Liver (tissue), 9 donors: ENCODE data around the gene FZD4. TPM values are rescaled to one million over a fixed set of nuclear protein-coding genes. Genes with fewer than 3 reads are reported as not detected.

Source experiments
- DNase-seq: peaks from one replicate; pipeline ENCODE4 v3.0.0-alpha.2; 2017; ENCODE audit warnings: low spot score
- H3K27ac ChIP-seq, 2 donors: one replicate each; pipeline ENCODE4 v1.7.0; 2013; ENCODE audit warnings: inconsistent platforms in 2 of 2, low read length in 2 of 2, control low read depth in 1 of 2, low read depth in 1 of 2, mild to moderate bottlenecking in 1 of 2
- H3K27me3 ChIP-seq, 4 donors: one replicate each; pipeline versions ENCODE4 v1.6.1 to v1.7.0; 2013; ENCODE audit warnings: low read length in 3 of 4, inconsistent platforms in 1 of 4, mild to moderate bottlenecking in 1 of 4, moderate library complexity in 1 of 4; ENCODE audit not compliant: control insufficient read depth in 4 of 4, insufficient read depth in 4 of 4
- H3K36me3 ChIP-seq, 4 donors: one replicate each; pipeline versions ENCODE4 v1.6.1 to v1.7.0; 2013; ENCODE audit warnings: low read length in 3 of 4, mild to moderate bottlenecking in 3 of 4, low read depth in 1 of 4, moderate library complexity in 1 of 4; ENCODE audit not compliant: control insufficient read depth in 4 of 4, insufficient read depth in 3 of 4
- H3K4me1 ChIP-seq, 4 donors: one replicate each; pipeline versions ENCODE4 v1.6.1 to v1.7.0; 2013; ENCODE audit warnings: low read length in 3 of 4, mild to moderate bottlenecking in 3 of 4, moderate library complexity in 1 of 4; ENCODE audit not compliant: control insufficient read depth in 4 of 4, insufficient read depth in 4 of 4
- H3K4me3 ChIP-seq, 3 donors: one replicate each; pipeline versions ENCODE4 v1.6.1 to v1.7.0; 2013; ENCODE audit warnings: low read length in 3 of 3, control low read depth in 1 of 3, low read depth in 1 of 3, mild to moderate bottlenecking in 1 of 3
- H3K9ac ChIP-seq, 2 donors: one replicate each; pipeline ENCODE4 v1.7.0; 2013; ENCODE audit warnings: low read length in 2 of 2, mild to moderate bottlenecking in 2 of 2, moderate library complexity in 2 of 2, control low read depth in 1 of 2, low read depth in 1 of 2
- H3K9me3 ChIP-seq, 4 donors: one replicate each; pipeline versions ENCODE4 v1.6.1 to v1.7.0; 2013; ENCODE audit warnings: low read length in 3 of 4; ENCODE audit not compliant: control insufficient read depth in 4 of 4
- EGR1 ChIP-seq, 2 donors: IDR thresholded peaks; 2 replicates each; pipeline ENCODE4 v1.6.1; 2016 to 2018; ENCODE audit warnings: antibody characterized with exemption in 2 of 2, low read depth in 2 of 2
- FOXA1 ChIP-seq: IDR thresholded peaks from 2 replicates; pipeline ENCODE4 v1.6.1; 2016; ENCODE audit warnings: antibody characterized with exemption
- FOXA2 ChIP-seq: IDR thresholded peaks from 2 replicates; pipeline ENCODE4 v1.6.1; 2016; ENCODE audit warnings: antibody characterized with exemption
- GABPA ChIP-seq, 2 donors: IDR thresholded peaks in 1 of 2; conservative IDR thresholded peaks in 1 of 2; 2 replicates each; pipeline ENCODE4 v1.6.1; 2016; ENCODE audit warnings: antibody characterized with exemption in 2 of 2, mild to moderate bottlenecking in 1 of 2, moderate library complexity in 1 of 2
- HNF4G ChIP-seq: IDR thresholded peaks from 2 replicates; pipeline ENCODE4 v1.6.1; 2016; ENCODE audit warnings: antibody characterized with exemption
- JUND ChIP-seq, 2 donors: IDR thresholded peaks; 2 replicates each; pipeline ENCODE4 v1.6.1; 2016; ENCODE audit warnings: antibody characterized with exemption in 2 of 2
- NR2F2 ChIP-seq: IDR thresholded peaks from 2 replicates; pipeline ENCODE4 v1.6.1; 2016; ENCODE audit warnings: antibody characterized with exemption
- RAD21 ChIP-seq, 2 donors: IDR thresholded peaks; 2 replicates each; pipeline ENCODE4 v1.6.1; 2016; ENCODE audit warnings: antibody characterized with exemption in 2 of 2, mild to moderate bottlenecking in 2 of 2
- RXRA ChIP-seq, 2 donors: IDR thresholded peaks; 2 replicates each; pipeline ENCODE4 v1.6.1; 2017 to 2018; ENCODE audit warnings: antibody characterized with exemption in 2 of 2, mild to moderate bottlenecking in 1 of 2
- SP1 ChIP-seq: IDR thresholded peaks from 2 replicates; pipeline ENCODE4 v1.6.1; 2018; ENCODE audit warnings: antibody characterized with exemption, mild to moderate bottlenecking
- TAF1 ChIP-seq: conservative IDR thresholded peaks from 2 replicates; pipeline ENCODE4 v1.6.1; 2016; ENCODE audit warnings: antibody characterized with exemption, mild to moderate bottlenecking
- YY1 ChIP-seq: IDR thresholded peaks from 2 replicates; pipeline ENCODE4 v1.6.1; 2016; ENCODE audit warnings: antibody characterized with exemption, mild to moderate bottlenecking
- WGBS: extraction: QIAGEN DNeasy Blood & Tissue Kit; methylation state at CpG from one replicate; pipeline ENCODE4 v1.1.7; 2013; 5-methylcytosine and 5-hydroxymethylcytosine counted together
- polyA plus RNA-seq, 2 donors: library from polyadenylated mRNA; stranded (reverse) in 1 of 2; unstranded in 1 of 2; fragments of 200-250 nt in 1 of 2; fragments of >200 nt in 1 of 2; fragmentation: Nextera tagmentation in 1 of 2; extraction: Ambion mirVana in 1 of 2; gene quantifications; one replicate each; pipeline versions ENCODE4 v1.2.1 to v1.2.3, GENCODE V29; 2013 to 2015
- total RNA-seq, 2 donors: library from RNA; depleted of rRNA; stranded (reverse); fragments of >200 nt; gene quantifications; one replicate each; pipeline ENCODE4 v1.2.3, GENCODE V29; 2014
- TF ChIP-seq, protein P1 (sequence below): IDR thresholded peaks from 2 replicates; pipeline ENCODE4 v1.6.1; 2016; ENCODE audit warnings: antibody characterized with exemption
- TF ChIP-seq, protein P2 (sequence below): IDR thresholded peaks from 2 replicates; pipeline ENCODE4 v1.6.1; 2016; ENCODE audit warnings: antibody characterized with exemption
- TF ChIP-seq, protein P3 (sequence below): fragments of 150-350 bp; IDR thresholded peaks from 2 replicates; pipeline ENCODE4 v1.5.1; 2017; ENCODE audit warnings: improper control_type of control experiment, low read depth, low read length; ENCODE audit not compliant: missing input control
- TF ChIP-seq, protein P4 (sequence below): IDR thresholded peaks from 2 replicates; pipeline ENCODE4 v1.6.1; 2016; ENCODE audit warnings: antibody characterized with exemption, mild to moderate bottlenecking
- TF ChIP-seq, protein P5 (sequence below): IDR thresholded peaks from 2 replicates; pipeline ENCODE4 v1.6.1; 2016; ENCODE audit warnings: antibody characterized with exemption
- donor health status: healthy.
- donor health status: healthy.
- donor health status: healthy.
- donor health status: healthy.
- donor health status: healthy.

Gene FZD4
- total and polyA plus RNA-seq, 4 donors = 4.9 to 23.7 (median 8.2) TPM

DNA sequence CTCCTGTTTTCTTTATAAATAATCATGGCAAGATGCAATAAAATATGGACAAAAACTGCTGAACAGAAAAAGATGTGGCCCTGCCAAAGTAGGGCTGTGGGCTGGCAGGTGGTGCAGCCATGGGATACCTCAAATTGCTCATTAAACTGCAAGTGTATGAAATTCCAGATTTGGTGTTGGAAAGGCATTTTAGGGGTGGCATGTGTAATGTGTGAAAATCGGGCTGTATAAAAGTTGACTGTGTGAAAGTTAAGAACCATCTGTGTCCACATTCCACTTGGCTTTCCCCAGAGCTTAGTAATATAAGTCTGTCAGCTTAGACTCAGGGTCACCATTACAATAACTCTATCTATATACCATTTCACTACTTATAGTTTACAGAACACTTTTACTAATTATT is 34.8 kb upstream of the FZD4 start:
- WGBS = 73% methylated on average over 1 of the region's 1 CpG
- peaks cover 0 to 7% (median 0%) of the 10 kb centered on the region in 4 donors for H3K4me1 ChIP-seq
- no peak overlapping the region for H3K27ac ChIP-seq
- H3K9ac ChIP-seq = no peak overlapping the region
- H3K27me3 ChIP-seq = no peaks in the 10 kb centered on the region
- TF ChIP-seq RAD21 (IDR thresholded peaks at IDR 0.05) = no peak
- no peak for TF ChIP-seq TAF1
- no peak for TF ChIP-seq FOXA2
- TF ChIP-seq JUND (IDR thresholded peaks at IDR 0.05) = no peak
- TF ChIP-seq EGR1 (IDR thresholded peaks at IDR 0.05; ENCODE audit: low read depth in 2 of 2) = no peak
- TF ChIP-seq, protein P1, sequence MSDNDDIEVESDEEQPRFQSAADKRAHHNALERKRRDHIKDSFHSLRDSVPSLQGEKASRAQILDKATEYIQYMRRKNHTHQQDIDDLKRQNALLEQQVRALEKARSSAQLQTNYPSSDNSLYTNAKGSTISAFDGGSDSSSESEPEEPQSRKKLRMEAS = no peak
- TF ChIP-seq, protein P2, sequence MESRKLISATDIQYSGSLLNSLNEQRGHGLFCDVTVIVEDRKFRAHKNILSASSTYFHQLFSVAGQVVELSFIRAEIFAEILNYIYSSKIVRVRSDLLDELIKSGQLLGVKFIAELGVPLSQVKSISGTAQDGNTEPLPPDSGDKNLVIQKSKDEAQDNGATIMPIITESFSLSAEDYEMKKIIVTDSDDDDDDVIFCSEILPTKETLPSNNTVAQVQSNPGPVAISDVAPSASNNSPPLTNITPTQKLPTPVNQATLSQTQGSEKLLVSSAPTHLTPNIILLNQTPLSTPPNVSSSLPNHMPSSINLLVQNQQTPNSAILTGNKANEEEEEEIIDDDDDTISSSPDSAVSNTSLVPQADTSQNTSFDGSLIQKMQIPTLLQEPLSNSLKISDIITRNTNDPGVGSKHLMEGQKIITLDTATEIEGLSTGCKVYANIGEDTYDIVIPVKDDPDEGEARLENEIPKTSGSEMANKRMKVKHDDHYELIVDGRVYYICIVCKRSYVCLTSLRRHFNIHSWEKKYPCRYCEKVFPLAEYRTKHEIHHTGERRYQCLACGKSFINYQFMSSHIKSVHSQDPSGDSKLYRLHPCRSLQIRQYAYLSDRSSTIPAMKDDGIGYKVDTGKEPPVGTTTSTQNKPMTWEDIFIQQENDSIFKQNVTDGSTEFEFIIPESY = no peak
- no peak for TF ChIP-seq SP1
- TF ChIP-seq FOXA1 = no peak
- TF ChIP-seq HNF4G = no peak
- TF ChIP-seq GABPA (IDR thresholded peaks at IDR 0.05 in 1 of 2, conservative IDR thresholded peaks at IDR 0.05 in 1 of 2) = no peak
- TF ChIP-seq, protein P3, sequence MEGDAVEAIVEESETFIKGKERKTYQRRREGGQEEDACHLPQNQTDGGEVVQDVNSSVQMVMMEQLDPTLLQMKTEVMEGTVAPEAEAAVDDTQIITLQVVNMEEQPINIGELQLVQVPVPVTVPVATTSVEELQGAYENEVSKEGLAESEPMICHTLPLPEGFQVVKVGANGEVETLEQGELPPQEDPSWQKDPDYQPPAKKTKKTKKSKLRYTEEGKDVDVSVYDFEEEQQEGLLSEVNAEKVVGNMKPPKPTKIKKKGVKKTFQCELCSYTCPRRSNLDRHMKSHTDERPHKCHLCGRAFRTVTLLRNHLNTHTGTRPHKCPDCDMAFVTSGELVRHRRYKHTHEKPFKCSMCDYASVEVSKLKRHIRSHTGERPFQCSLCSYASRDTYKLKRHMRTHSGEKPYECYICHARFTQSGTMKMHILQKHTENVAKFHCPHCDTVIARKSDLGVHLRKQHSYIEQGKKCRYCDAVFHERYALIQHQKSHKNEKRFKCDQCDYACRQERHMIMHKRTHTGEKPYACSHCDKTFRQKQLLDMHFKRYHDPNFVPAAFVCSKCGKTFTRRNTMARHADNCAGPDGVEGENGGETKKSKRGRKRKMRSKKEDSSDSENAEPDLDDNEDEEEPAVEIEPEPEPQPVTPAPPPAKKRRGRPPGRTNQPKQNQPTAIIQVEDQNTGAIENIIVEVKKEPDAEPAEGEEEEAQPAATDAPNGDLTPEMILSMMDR = no peak
- TF ChIP-seq, protein P4, sequence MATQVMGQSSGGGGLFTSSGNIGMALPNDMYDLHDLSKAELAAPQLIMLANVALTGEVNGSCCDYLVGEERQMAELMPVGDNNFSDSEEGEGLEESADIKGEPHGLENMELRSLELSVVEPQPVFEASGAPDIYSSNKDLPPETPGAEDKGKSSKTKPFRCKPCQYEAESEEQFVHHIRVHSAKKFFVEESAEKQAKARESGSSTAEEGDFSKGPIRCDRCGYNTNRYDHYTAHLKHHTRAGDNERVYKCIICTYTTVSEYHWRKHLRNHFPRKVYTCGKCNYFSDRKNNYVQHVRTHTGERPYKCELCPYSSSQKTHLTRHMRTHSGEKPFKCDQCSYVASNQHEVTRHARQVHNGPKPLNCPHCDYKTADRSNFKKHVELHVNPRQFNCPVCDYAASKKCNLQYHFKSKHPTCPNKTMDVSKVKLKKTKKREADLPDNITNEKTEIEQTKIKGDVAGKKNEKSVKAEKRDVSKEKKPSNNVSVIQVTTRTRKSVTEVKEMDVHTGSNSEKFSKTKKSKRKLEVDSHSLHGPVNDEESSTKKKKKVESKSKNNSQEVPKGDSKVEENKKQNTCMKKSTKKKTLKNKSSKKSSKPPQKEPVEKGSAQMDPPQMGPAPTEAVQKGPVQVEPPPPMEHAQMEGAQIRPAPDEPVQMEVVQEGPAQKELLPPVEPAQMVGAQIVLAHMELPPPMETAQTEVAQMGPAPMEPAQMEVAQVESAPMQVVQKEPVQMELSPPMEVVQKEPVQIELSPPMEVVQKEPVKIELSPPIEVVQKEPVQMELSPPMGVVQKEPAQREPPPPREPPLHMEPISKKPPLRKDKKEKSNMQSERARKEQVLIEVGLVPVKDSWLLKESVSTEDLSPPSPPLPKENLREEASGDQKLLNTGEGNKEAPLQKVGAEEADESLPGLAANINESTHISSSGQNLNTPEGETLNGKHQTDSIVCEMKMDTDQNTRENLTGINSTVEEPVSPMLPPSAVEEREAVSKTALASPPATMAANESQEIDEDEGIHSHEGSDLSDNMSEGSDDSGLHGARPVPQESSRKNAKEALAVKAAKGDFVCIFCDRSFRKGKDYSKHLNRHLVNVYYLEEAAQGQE = no peak
- TF ChIP-seq NR2F2 = no peak
- no peak for TF ChIP-seq YY1
- TF ChIP-seq, protein P5, sequence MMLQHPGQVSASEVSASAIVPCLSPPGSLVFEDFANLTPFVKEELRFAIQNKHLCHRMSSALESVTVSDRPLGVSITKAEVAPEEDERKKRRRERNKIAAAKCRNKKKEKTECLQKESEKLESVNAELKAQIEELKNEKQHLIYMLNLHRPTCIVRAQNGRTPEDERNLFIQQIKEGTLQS = no peak
- no peak for TF ChIP-seq RXRA (IDR thresholded peaks at IDR 0.05)
- no peaks in the 10 kb centered on the region for H3K9me3 ChIP-seq
- no peak for DNase-seq
- no peak overlapping the region for H3K4me3 ChIP-seq
- H3K36me3 ChIP-seq = no peaks in the 10 kb centered on the region
